Stimulated activated CD4-positive, alpha-beta T cell treated with anti-CD3 and anti-CD28 coated beads, Interleukin-12 subunit alpha, Interleukin-12 subunit beta, amount 100 ng/mL, for 24 hours (primary cell): ENCODE measurements around the gene DCLK1.

Experiments used
- DNase-seq, 2 experiments: peaks; one replicate each; pipeline ENCODE4 v3.0.0-alpha.2; 2020; ENCODE audit warnings: low read depth in 2 of 2

Gene DCLK1

GRCh38 chr13:35787937-35788336, 343.2 kb downstream of the DCLK1 start:
- DNase-seq = no peak

- DNase-seq = no peak
Observed at GRCh38 chr13:35785576-35786303, 345.4 kb downstream of the DCLK1 start.

DNA sequence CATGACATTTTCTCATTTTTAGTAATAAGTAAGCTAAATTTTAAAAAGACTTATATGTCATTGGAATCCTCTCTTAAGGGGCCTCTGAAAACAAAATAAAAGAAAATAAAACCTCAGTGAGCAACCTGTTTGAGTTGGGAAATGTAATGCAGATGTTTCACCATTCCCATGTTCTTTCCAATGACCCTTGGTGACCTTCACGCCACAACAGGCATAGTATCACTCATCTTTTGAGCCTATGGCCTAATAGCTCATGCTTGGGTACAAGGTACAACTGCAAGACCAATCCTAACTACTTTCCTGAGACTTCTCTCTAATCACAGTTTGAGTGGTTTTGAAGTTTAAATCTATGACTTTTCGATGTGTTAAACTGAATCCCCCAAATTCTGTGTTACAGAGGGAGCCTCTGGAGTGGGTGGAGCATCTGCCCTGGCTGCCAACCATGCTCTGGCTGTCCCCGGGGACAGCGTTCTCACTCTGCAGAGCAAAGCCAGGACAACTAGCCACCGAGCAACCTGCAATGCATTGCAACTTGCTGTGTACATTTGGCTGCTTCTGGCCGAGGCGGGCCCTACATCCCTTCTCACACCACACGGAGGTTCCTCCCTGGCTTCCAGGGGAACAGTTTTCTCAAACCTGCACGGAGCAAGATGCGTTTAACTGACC, 346.8 kb downstream of the DCLK1 start:
- no peak for DNase-seq

- no peak for DNase-seq
Observed at GRCh38 chr13:35782793-35783192, 348.4 kb downstream of the DCLK1 start.

- DNase-seq = no peak
Observed at GRCh38 chr13:35781036-35782000, 349.9 kb downstream of the DCLK1 start.

GRCh38 chr13:35780613-35781012, 350.6 kb downstream of the DCLK1 start:
- DNase-seq = no peak

GRCh38 chr13:35771898-35772297, 359.3 kb downstream of the DCLK1 start:
- DNase-seq = no peak

GRCh38 chr13:35770756-35771297, 360.4 kb downstream of the DCLK1 start:
- DNase-seq = no peak

DNA sequence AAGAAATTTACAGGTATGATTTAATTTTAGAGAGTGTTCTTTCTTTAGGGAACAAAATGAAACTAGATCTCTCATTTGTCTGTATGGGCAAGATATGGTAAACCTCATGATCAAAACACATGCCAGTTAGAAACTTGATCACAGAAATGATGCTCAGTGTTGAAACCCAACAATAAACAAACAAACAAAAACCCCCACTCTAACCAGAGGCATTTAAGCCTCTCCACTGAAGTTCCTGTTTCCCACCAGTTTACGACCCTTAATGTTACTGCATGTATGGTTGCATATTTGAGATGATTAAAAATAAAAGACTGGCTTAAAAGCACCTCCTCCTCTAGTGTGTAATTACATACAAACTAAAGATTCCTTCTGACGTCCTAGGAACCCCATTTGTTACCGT, 361.4 kb downstream of the DCLK1 start:
- no peak for DNase-seq

- no peak for DNase-seq
Observed at GRCh38 chr13:35768551-35768950, 362.6 kb downstream of the DCLK1 start.

DNA sequence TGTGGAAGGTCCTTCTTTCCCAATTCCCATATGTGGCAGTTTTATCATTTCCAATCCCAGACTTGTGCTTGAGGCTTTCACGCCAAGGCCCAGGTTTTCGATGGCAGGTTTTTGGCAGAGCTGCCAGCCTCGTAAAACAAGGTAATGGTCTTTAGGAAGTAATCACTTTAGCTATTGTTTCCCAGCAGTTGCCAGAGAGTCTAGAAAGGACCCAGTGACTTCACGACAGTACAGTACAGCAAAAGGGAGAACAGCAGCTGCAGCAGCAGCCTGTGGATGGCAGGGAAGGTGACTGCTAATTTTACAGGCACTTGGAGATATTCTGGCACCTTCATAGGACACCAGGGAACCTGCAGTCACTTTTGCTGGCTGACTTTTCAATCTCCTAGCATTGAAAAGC, 363.1 kb downstream of the DCLK1 start:
- DNase-seq = no peak

DNA sequence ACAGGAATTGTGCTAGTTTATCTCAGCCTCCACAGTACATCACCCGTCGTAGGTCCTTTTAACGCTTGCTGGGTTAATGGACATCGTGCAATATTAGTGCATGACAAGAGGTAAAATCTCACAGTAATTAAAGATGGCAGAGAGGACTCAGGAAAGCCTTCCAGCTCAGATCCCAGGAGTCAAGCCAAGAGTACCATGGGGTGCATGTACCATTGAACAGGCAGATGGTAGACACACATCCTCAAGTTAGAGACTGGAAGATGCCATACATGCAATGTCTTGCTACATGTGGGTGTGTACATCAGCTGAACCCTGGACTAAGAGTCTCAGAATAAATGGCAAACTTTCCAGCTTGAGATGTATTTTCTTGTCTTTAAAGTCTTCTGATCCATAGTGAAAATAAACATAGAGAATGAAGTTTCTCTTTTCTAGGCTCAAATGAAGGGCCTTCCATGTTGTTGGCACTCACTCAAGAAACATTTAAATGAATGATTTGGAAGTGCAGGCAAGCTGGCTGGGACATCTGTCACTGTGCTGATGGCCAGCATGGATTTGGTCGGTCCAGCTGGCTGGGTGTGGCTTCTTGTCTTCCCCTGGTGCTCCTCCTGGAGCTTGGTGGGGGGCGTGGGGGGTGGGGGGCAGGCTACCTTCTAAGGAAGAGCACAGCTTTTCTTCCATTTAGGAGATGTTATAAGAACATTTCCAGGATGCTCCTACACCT, 363.8 kb downstream of the DCLK1 start:
- no peak for DNase-seq

GRCh38 chr13:35766663-35767062, 364.5 kb downstream of the DCLK1 start:
- DNase-seq = no peak

DNA sequence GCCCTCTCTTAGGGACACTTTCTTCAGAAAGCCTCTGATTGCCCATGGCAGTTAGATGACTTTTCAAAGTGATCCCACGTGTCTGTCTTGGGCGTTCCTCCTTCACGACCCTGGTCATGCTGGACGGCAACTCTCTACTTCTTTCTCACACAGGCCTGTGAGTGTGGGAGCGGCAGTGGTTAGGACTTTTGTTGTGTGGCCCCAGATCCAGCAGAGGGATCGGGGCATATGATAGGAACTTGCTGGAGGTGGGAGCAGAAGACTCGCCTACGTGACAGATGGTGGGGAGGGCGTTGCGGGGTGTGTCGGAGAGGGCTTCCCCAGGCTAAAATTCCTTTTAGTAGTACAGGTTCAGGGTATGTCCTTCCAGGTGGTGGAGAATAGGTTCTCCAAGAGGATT, 365.2 kb downstream of the DCLK1 start:
- no peak for DNase-seq

DNA sequence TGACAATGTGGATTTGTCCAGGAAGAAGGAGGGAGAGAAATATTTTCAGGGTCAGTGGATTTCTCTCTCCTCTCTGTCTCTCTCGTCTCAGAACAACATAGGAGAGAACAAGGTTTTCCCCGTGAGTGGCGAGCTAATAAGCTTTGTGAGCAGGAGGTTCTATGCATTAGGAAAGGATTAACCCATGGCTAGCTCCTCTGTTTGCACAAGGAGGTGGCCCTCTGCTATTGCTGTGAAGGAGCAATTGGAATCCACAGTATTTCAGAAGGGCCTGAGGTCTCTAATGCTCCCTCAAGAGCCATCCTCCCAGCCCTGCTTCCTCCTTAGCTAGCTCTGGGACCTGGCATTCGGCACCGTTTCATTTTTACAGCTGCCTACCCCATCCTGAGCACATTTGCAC, 365.8 kb downstream of the DCLK1 start:
- no peak for DNase-seq

- no peak for DNase-seq
Observed at GRCh38 chr13:35764326-35765015, 366.7 kb downstream of the DCLK1 start.

GRCh38 chr13:35763782-35764123, 367.4 kb downstream of the DCLK1 start:
- no peak for DNase-seq

DNA sequence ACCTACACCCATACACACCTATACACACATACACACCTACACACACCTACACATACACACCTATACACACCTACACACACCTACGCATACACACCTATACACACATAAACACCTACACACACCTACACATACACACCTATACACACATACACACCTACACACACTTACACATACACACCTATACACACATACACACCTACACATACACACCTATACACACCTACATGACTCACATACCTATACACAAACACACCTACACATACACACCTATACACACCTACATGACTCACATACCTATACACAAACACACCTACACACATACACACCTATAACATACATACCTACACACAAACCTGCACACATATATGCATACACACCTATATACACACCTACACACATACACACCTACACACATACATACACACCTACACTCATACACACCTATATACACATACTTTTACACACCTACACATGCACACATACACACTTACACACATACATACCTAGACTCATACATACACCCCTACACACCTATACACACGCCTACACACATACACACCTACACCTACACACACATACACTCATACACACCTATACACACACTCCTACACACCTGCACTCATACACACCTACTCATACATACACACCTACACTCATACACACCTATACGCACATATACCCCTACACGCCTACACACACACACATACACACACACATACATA, 368.0 kb downstream of the DCLK1 start:
- no peak for DNase-seq

DNA sequence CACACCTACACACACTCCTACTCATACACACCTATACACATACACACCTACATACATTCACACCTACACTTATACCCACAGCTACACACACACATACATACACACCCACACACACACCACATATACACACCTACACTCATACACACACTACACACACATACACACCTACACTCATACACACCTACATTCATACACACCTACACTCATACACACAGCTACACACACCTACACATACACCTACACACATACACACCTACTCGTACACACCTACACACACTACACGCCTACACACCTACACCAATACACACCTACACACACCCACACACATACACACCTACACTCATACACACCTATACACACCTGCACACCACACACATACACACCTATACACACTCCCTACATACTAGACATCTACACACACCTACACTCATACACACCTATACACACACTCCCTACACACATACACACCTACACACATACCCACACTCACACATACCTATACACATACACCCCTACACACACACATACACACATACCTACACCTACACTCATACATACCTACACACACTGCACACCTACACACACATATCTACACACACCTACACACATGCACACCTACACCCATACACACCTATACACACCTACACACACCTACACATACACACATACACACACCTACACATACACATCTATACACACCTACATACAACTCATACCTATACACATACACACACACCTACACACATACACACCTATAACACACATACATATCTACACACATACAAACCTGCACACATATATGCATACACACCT, 369.5 kb downstream of the DCLK1 start:
- no peak for DNase-seq
